COR-L47 (cell line): ENCODE measurements around the gene FBXO38.

Experiments
- DNase-seq: peaks from one replicate; lab custom pipeline; 2025; lab: John Stamatoyannopoulos, UW

FBXO38 gene

GRCh38 chr5:148474025-148474511, 90.3 kb downstream of the FBXO38 start:
- no peak for DNase-seq

DNA sequence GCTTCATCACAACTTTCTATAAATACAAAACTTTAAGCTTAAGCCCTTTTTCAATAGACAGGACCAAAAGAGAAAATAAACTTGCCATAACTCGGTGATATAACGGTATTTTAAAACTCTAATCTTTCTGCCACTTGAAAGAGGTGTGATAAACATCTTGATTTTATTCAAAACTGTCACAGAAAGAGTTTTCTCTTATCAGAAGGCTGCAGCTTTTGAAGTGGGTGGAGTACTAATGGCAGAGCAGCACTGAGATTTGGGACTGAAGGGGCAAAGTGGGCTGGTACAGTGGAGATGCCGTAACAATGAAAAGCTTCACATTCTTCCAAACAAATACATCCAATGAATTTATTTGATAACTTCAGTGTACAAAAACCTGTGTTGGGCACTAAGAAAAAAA, 92.5 kb downstream of the FBXO38 start:
- DNase-seq: no peak

DNA sequence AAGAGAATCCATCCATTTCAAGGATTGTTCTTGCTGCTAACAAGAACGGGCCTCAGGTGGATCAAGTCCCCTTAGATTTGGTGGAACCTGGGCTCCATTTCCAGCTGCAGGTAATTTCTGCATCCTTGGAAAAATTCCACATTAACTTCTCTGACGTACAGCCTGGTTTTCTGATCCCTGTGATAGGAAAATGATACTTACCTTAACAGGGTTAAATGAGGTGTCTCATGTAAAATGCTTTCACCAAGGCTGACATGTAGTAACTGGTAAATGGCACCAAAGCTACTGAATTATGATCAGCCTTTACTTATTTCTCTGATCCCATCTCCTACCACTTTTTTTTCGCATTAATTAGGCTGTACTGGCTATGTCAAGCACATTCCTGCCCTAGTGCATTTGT, 93.7 kb downstream of the FBXO38 start:
- DNase-seq: no peak

GRCh38 chr5:148482196-148482595, 98.4 kb downstream of the FBXO38 start:
- DNase-seq: no peak

DNA sequence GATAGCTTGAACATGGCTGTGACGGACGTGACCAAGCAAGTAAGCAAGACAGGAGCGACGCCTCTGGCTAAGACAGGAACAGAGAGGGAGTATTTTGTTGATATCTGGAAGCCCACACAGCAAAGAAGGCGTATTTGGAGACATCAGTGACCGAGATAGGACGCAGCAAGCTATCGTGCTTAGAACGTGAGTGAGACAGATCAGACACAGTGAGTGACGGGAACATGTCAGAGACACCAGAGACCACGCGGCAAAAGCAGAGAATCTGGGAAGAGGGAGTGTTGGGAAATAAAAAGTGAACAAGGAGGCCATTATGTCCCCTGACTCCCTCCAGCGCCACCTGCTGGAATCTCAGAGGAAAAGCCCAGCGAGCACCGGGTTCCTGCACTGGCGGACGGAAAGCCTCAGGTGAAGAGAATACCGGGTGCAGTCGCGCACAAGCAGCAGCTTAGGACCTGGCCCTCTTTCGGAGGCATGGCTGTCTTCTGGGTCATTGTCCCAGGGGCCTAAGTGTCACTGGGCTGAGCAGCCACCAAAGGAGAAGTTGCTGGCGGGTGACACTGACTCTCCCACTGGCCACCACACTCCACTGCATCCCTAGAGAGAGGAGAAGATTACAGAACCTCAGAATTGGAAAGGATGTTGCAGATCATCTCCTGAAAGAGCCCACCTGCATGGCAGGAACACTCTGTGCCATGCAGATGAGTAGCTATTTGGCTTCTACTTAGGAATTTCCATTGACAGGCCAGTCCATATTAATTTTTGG, 99.1 kb downstream of the FBXO38 start:
- no peak for DNase-seq

GRCh38 chr5:148483750-148484149, 100.0 kb downstream of the FBXO38 start:
- DNase-seq: no peak

GRCh38 chr5:148484651-148485050, 100.9 kb downstream of the FBXO38 start:
- DNase-seq: no peak

- no peak for DNase-seq
Measured at GRCh38 chr5:148486456-148486855, 102.7 kb downstream of the FBXO38 start.

GRCh38 chr5:148488757-148489156, 105.0 kb downstream of the FBXO38 start:
- DNase-seq: no peak

GRCh38 chr5:148491015-148491792, 107.4 kb downstream of the FBXO38 start:
- DNase-seq: no peak

- DNase-seq: no peak
Measured at GRCh38 chr5:148491793-148492184, 108.0 kb downstream of the FBXO38 start.

GRCh38 chr5:148492351-148492750, 108.6 kb downstream of the FBXO38 start:
- DNase-seq: no peak
